Panc1 (cell line): ENCODE measurements around the gene RAPGEF5. TPM values are rescaled to one million over a fixed set of nuclear protein-coding genes. Genes with fewer than 3 reads are reported as not detected.

Experiments used
- ATAC-seq: fragments of 200-7000 bp; cut with Tn5 transposase; 2 replicates; pipeline ENCODE4 v1.9.1; 2020; ENCODE audit warnings: mild to moderate bottlenecking, moderate library complexity
- BruUV-seq: library from RNA; stranded (reverse); fragments of 400-500 nt; replicated peaks from 2 replicates; lab custom pipeline; 2021; lab: Mats Ljungman, UMichigan
- CTCF ChIA-PET: fragments of 300-600 bp; sonication (Branson Sonifier 250); formaldehyde crosslinking; loops from one replicate; lab custom pipeline; 2022; ENCODE audit warnings: antibody characterized with exemption; lab: Charles Lee
- POLR2A ChIA-PET: fragments of 300-600 bp; sonication (Branson Sonifier 250); formaldehyde crosslinking; loops from one replicate; lab custom pipeline; 2022; ENCODE audit warnings: antibody characterized with exemption; lab: Charles Lee
- DNase-seq: peaks from one replicate; pipeline ENCODE4 v3.0.0-alpha.2; 2010; ENCODE audit warnings: low read depth, low spot score
- H3K27ac ChIP-seq: 2 replicates; pipeline ENCODE4 v1.5.1; 2011; ENCODE audit warnings: mild to moderate bottlenecking, low read length, inconsistent platforms
- H3K27me3 ChIP-seq: fragments of 200-500 bp; sonication (Bioruptor generic); 2 replicates; pipeline ENCODE4 v1.6.0; 2014; ENCODE audit warnings: low read length, inconsistent platforms; ENCODE audit not compliant: control insufficient read depth, insufficient read depth
- H3K36me3 ChIP-seq: fragments of 200-500 bp; sonication (Bioruptor generic); 2 replicates; pipeline ENCODE4 v1.5.1; 2014; ENCODE audit warnings: inconsistent platforms, mild to moderate bottlenecking, low read length, moderate library complexity; ENCODE audit not compliant: control insufficient read depth, insufficient read depth
- H3K4me1 ChIP-seq: 2 replicates; pipeline ENCODE4 v1.5.1; 2011; ENCODE audit warnings: inconsistent platforms, mild to moderate bottlenecking, low read length, moderate library complexity; ENCODE audit not compliant: control insufficient read depth, insufficient read depth
- H3K4me3 ChIP-seq, 2 experiments: 2 replicates each; pipeline ENCODE4 v1.5.1; 2011 to 2012; ENCODE audit warnings: low read depth in 2 of 2, low read length in 2 of 2, mild to moderate bottlenecking in 2 of 2, inconsistent platforms in 1 of 2, moderate library complexity in 1 of 2
- H3K9me3 ChIP-seq: fragments of 200-500 bp; sonication (Bioruptor generic); 2 replicates; pipeline ENCODE4 v1.5.1; 2014; ENCODE audit warnings: low read depth, mild to moderate bottlenecking, inconsistent platforms, low read length, moderate library complexity; ENCODE audit not compliant: control insufficient read depth, insufficient read depth
- SIN3A ChIP-seq: IDR thresholded peaks from 2 replicates; pipeline ENCODE4 v1.6.1; 2012; ENCODE audit warnings: low read depth, mild to moderate bottlenecking, low read length, moderate library complexity, borderline replicate concordance; ENCODE audit not compliant: insufficient read depth
- TCF7L2 ChIP-seq: IDR thresholded peaks from 2 replicates; pipeline ENCODE4 v1.6.1; 2011; ENCODE audit warnings: mild to moderate bottlenecking, low read depth, low read length, inconsistent platforms
- in situ Hi-C: cut with HindIII; loops from 2 replicates; pipeline ENCODE4 v1.10.0; 2016; ENCODE audit warnings: low sequenced_read_pairs, low pct_unique_long_range_greater_than_20kb
- intact Hi-C: fragments of 100-400 bp; cut with micrococcal nuclease; formaldehyde crosslinking; loops from one replicate; pipeline ENCODE4 v1.10.0; 2022; ENCODE audit not compliant: unreplicated experiment
- total RNA-seq: library from RNA; stranded (reverse); gene quantifications from one replicate; pipeline ENCODE4 v1.2.1, GENCODE V29; 2021; ENCODE audit not compliant: unreplicated experiment
- TF ChIP-seq, protein P1 (sequence below), 2 experiments: IDR thresholded peaks; 2 replicates each; pipeline ENCODE4 v1.6.1; 2011 to 2012; ENCODE audit warnings: low read depth in 2 of 2, control low read depth in 1 of 2, low read length in 1 of 2, mild to moderate bottlenecking in 1 of 2, moderate library complexity in 1 of 2; ENCODE audit not compliant: insufficient read depth in 1 of 2
- TF ChIP-seq, protein P2 (sequence below): fragments of 450-650 bp; IDR thresholded peaks from 2 replicates; pipeline ENCODE4 v1.5.1; 2017; ENCODE audit warnings: mild to moderate bottlenecking

Gene RAPGEF5
- total RNA-seq, 1 experiment from 2014 or later, result 1.4 TPM

DNA sequence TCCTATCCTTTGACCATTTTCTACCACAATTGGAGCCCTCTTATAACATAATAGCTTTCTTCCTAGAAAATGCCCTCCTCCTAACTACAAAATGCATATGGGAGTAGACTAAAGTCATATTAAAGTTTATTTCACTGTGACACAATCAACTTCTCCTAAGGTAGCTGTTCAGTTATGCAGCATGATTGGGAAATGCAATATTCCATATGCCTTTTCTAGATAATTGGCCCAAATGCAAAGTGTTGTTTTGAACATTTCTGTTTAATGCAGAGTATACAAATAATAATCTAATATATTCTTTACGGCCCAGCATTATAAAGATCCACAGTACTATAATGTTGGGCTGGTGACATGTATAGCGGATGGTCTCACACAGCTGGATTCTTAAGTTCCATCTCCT lies 205.1 kb downstream of the RAPGEF5 start:
- Histone ChIP-seq H3K27me3 (no peaks in the 10 kb centered on the region), H3K4me3 (no peak overlapping the region), H3K4me1 (no peaks in the 10 kb centered on the region), H3K27ac (no peak overlapping the region), H3K36me3 (no peaks in the 10 kb centered on the region), H3K9me3 (no peaks in the 10 kb centered on the region)
- in situ Hi-C loops (no loop called here), intact Hi-C loops (no loop called here)
- ATAC-seq (no peak), DNase-seq (no peak)
- CTCF ChIA-PET, result no interaction called here
- TF ChIP-seq, protein P1, sequence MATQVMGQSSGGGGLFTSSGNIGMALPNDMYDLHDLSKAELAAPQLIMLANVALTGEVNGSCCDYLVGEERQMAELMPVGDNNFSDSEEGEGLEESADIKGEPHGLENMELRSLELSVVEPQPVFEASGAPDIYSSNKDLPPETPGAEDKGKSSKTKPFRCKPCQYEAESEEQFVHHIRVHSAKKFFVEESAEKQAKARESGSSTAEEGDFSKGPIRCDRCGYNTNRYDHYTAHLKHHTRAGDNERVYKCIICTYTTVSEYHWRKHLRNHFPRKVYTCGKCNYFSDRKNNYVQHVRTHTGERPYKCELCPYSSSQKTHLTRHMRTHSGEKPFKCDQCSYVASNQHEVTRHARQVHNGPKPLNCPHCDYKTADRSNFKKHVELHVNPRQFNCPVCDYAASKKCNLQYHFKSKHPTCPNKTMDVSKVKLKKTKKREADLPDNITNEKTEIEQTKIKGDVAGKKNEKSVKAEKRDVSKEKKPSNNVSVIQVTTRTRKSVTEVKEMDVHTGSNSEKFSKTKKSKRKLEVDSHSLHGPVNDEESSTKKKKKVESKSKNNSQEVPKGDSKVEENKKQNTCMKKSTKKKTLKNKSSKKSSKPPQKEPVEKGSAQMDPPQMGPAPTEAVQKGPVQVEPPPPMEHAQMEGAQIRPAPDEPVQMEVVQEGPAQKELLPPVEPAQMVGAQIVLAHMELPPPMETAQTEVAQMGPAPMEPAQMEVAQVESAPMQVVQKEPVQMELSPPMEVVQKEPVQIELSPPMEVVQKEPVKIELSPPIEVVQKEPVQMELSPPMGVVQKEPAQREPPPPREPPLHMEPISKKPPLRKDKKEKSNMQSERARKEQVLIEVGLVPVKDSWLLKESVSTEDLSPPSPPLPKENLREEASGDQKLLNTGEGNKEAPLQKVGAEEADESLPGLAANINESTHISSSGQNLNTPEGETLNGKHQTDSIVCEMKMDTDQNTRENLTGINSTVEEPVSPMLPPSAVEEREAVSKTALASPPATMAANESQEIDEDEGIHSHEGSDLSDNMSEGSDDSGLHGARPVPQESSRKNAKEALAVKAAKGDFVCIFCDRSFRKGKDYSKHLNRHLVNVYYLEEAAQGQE (IDR thresholded peaks at IDR 0.05; ENCODE audit: insufficient read depth in 1 of 2, low read depth in 2 of 2, low read length in 1 of 2), result no peak
- POLR2A ChIA-PET, result interaction anchor here (0.6 kb wide), 1 partner anchor 9 kb away, joined by 5 read pairs; no protein-coding TSS in a partner anchor
- no TSS peak for BruUV-seq

- Histone ChIP-seq H3K4me3 (no peak overlapping the region), H3K27ac (no peak overlapping the region), H3K36me3 (no peaks in the 10 kb centered on the region), H3K4me1 (no peaks in the 10 kb centered on the region), H3K27me3 (no peaks in the 10 kb centered on the region), H3K9me3 (no peaks in the 10 kb centered on the region)
- DNase-seq, result no peak
- intact Hi-C loops, result no loop called here
- no TSS peak for BruUV-seq
- POLR2A ChIA-PET, result no interaction called here
- TF ChIP-seq TCF7L2 (no peak), SIN3A (no peak)
- TF ChIP-seq, protein P1 (IDR thresholded peaks at IDR 0.05; ENCODE audit: insufficient read depth in 1 of 2, low read depth in 2 of 2, low read length in 1 of 2), result no peak
- TF ChIP-seq, protein P2, sequence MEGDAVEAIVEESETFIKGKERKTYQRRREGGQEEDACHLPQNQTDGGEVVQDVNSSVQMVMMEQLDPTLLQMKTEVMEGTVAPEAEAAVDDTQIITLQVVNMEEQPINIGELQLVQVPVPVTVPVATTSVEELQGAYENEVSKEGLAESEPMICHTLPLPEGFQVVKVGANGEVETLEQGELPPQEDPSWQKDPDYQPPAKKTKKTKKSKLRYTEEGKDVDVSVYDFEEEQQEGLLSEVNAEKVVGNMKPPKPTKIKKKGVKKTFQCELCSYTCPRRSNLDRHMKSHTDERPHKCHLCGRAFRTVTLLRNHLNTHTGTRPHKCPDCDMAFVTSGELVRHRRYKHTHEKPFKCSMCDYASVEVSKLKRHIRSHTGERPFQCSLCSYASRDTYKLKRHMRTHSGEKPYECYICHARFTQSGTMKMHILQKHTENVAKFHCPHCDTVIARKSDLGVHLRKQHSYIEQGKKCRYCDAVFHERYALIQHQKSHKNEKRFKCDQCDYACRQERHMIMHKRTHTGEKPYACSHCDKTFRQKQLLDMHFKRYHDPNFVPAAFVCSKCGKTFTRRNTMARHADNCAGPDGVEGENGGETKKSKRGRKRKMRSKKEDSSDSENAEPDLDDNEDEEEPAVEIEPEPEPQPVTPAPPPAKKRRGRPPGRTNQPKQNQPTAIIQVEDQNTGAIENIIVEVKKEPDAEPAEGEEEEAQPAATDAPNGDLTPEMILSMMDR, result no peak
- CTCF ChIA-PET, result no interaction called here
- in situ Hi-C loops, result no loop called here
- ATAC-seq, result no peak
Observed at GRCh38 chr7:22150221-22150620, 206.7 kb downstream of the RAPGEF5 start.
